Mesenchymal stem cell (in vitro differentiated cells and primary cell): ENCODE measurements around the gene CTNNAL1. TPM values are rescaled to one million over a fixed set of nuclear protein-coding genes. Genes with fewer than 3 reads are reported as not detected.

Experiments
- DNase-seq: peaks from one replicate; pipeline ENCODE4 v3.0.0-alpha.2; 2013
- H2AFZ ChIP-seq: one replicate; pipeline ENCODE4 v1.6.1; 2013; ENCODE audit warnings: low read depth, mild to moderate bottlenecking, control low read depth, inconsistent platforms, low read length, moderate library complexity
- H2AK5ac ChIP-seq: 2 replicates; pipeline ENCODE4 v1.6.1; 2013; ENCODE audit warnings: low read length, moderate library complexity, mild to moderate bottlenecking, inconsistent platforms; ENCODE audit not compliant: severe bottlenecking
- H2BK120ac ChIP-seq: one replicate; pipeline ENCODE4 v1.6.1; 2013; ENCODE audit warnings: low read depth, mild to moderate bottlenecking, inconsistent platforms, low read length, moderate library complexity
- H2BK12ac ChIP-seq, 2 experiments: one replicate each; pipeline ENCODE4 v1.6.1; 2013; ENCODE audit warnings: inconsistent platforms in 2 of 2, low read length in 2 of 2, mild to moderate bottlenecking in 2 of 2, moderate library complexity in 2 of 2, control low read depth in 1 of 2
- H2BK15ac ChIP-seq: one replicate; pipeline ENCODE4 v1.6.1; 2013; ENCODE audit warnings: mild to moderate bottlenecking, low read depth, inconsistent platforms; ENCODE audit not compliant: poor library complexity, severe bottlenecking
- H2BK5ac ChIP-seq: 2 replicates; pipeline ENCODE4 v1.6.1; 2013; ENCODE audit warnings: low read depth, mild to moderate bottlenecking, low read length, control low read depth, inconsistent platforms; ENCODE audit not compliant: poor library complexity, severe bottlenecking
- H3K14ac ChIP-seq, 2 experiments: one replicate each; pipeline ENCODE4 v1.6.1; 2013; ENCODE audit warnings: inconsistent platforms in 2 of 2, low read length in 2 of 2, control low read depth in 1 of 2, mild to moderate bottlenecking in 1 of 2, moderate library complexity in 1 of 2
- H3K18ac ChIP-seq, 2 experiments: one replicate each; pipeline ENCODE4 v1.6.1; 2013; ENCODE audit warnings: inconsistent platforms in 2 of 2, low read length in 2 of 2, control low read depth in 1 of 2, low read depth in 1 of 2, mild to moderate bottlenecking in 1 of 2
- H3K23ac ChIP-seq, 2 experiments: one replicate each; pipeline ENCODE4 v1.6.1; 2013; ENCODE audit warnings: inconsistent platforms in 2 of 2, low read length in 2 of 2, mild to moderate bottlenecking in 2 of 2, moderate library complexity in 2 of 2, control low read depth in 1 of 2
- H3K27ac ChIP-seq: 2 replicates; pipeline ENCODE4 v1.5.1; 2013; ENCODE audit warnings: mild to moderate bottlenecking, moderate library complexity, low read length, control low read depth, inconsistent platforms; ENCODE audit not compliant: poor library complexity, severe bottlenecking
- H3K27me3 ChIP-seq, 2 experiments: 2 replicates each; pipeline versions ENCODE4 v1.6.1 to v1.7.0; 2013; ENCODE audit warnings: low read length in 2 of 2, mild to moderate bottlenecking in 2 of 2, moderate library complexity in 2 of 2, control low read depth in 1 of 2, inconsistent platforms in 1 of 2; ENCODE audit not compliant: control insufficient read depth in 1 of 2, insufficient read depth in 1 of 2
- H3K36me3 ChIP-seq, 2 experiments: 2 replicates each; pipeline versions ENCODE4 v1.6.1 to v1.7.0; 2013; ENCODE audit warnings: low read length in 2 of 2, control low read depth in 1 of 2, inconsistent platforms in 1 of 2, low read depth in 1 of 2, mild to moderate bottlenecking in 1 of 2; ENCODE audit not compliant: insufficient read depth in 2 of 2, control insufficient read depth in 1 of 2
- H3K4ac ChIP-seq, 2 experiments: one replicate each; pipeline ENCODE4 v1.6.1; 2013; ENCODE audit warnings: inconsistent platforms in 2 of 2, low read length in 2 of 2, mild to moderate bottlenecking in 2 of 2, moderate library complexity in 2 of 2, control low read depth in 1 of 2, low read depth in 1 of 2
- H3K4me1 ChIP-seq: 2 replicates; pipeline ENCODE4 v1.6.1; 2013; ENCODE audit warnings: low read depth, low read length, control low read depth; ENCODE audit not compliant: control insufficient read depth, insufficient read depth
- H3K4me2 ChIP-seq: 2 replicates; pipeline ENCODE4 v1.6.1; 2013; ENCODE audit warnings: low read length, mild to moderate bottlenecking, inconsistent platforms; ENCODE audit not compliant: poor library complexity, severe bottlenecking
- H3K4me3 ChIP-seq, 2 experiments: 2 replicates each; pipeline versions ENCODE4 v1.5.1 to v1.7.0; 2013; ENCODE audit warnings: low read length in 2 of 2, mild to moderate bottlenecking in 2 of 2, control low read depth in 1 of 2, low read depth in 1 of 2; ENCODE audit not compliant: insufficient read depth in 1 of 2
- H3K79me1 ChIP-seq: replicated peaks from 2 replicates; pipeline ENCODE4 v1.6.1; 2013; ENCODE audit warnings: mild to moderate bottlenecking, control low read depth, low read length, inconsistent platforms; ENCODE audit not compliant: poor library complexity, severe bottlenecking
- H3K9ac ChIP-seq: 2 replicates; pipeline ENCODE4 v1.7.0; 2013; ENCODE audit warnings: mild to moderate bottlenecking, low read length, moderate library complexity
- H3K9me3 ChIP-seq: 2 replicates; pipeline ENCODE4 v1.7.0; 2013; ENCODE audit warnings: mild to moderate bottlenecking, low read length; ENCODE audit not compliant: control insufficient read depth
- H4K8ac ChIP-seq: one replicate; pipeline ENCODE4 v1.6.1; 2013; ENCODE audit warnings: inconsistent platforms, mild to moderate bottlenecking, low read length, moderate library complexity
- H4K91ac ChIP-seq: one replicate; pipeline ENCODE4 v1.6.1; 2013; ENCODE audit warnings: mild to moderate bottlenecking, low read length, inconsistent platforms
- WGBS: methylation state at CpG from one replicate; pipeline ENCODE4 v1.1.7; 2013; ENCODE audit warnings: mixed read lengths; 5-methylcytosine and 5-hydroxymethylcytosine counted together
- small RNA-seq: library from polyadenylated mRNA; stranded (forward); fragments of <200 nt; extraction: miRNeasy Mini kit (QIAGEN cat#:217004); gene quantifications from one replicate; pipeline ENCODE3, GENCODE V24; 2013; ENCODE audit warnings: low read depth

Gene CTNNAL1

GRCh38 chr9:108894225-108894997 is 118.9 kb downstream of the CTNNAL1 start:
- no peak overlapping the region for H2AFZ ChIP-seq
- no peak overlapping the region for H3K27ac ChIP-seq
- H4K91ac ChIP-seq, result no peak overlapping the region
- no peak overlapping the region for H2BK5ac ChIP-seq
- H3K27me3 ChIP-seq, result no peaks in the 10 kb centered on the region
- H3K18ac ChIP-seq, result no peak overlapping the region
- H4K8ac ChIP-seq, result no peak overlapping the region
- no peak overlapping the region for H3K9ac ChIP-seq
- no peak for DNase-seq
- H3K14ac ChIP-seq, result no peak overlapping the region
- H3K4me2 ChIP-seq, result no peak overlapping the region
- H2BK12ac ChIP-seq, result no peak overlapping the region
- no peak overlapping the region for H3K4ac ChIP-seq
- no peak overlapping the region for H2AK5ac ChIP-seq
- no peaks in the 10 kb centered on the region for H3K9me3 ChIP-seq
- no peak overlapping the region for H3K4me3 ChIP-seq
- no peak overlapping the region for H2BK15ac ChIP-seq
- H3K36me3 ChIP-seq, result peaks cover 30 to 95% of the 10 kb centered on the region in 2 experiments
- H3K79me1 ChIP-seq, result peaks cover 5% of the 10 kb centered on the region
- WGBS, result 98% methylated on average over 2 of the region's 4 CpGs
- no peaks in the 10 kb centered on the region for H3K4me1 ChIP-seq
- no peak overlapping the region for H3K23ac ChIP-seq
- no peak overlapping the region for H2BK120ac ChIP-seq

Small RNA genes within 50 kb of the gene (small RNA-seq; reads per million reads assigned to genes)
- gene MIR32 (23.6 reads per million, percentile 87 among the genes with 10 or more reads in this experiment), gene RF00019 (not detected)
